Right ventricle myocardium superior (tissue), 1 donor: Measurements from ENCODE around the gene TNIK. TPM values are rescaled to one million over a fixed set of nuclear protein-coding genes. Genes with fewer than 3 reads are reported as not detected.
"Not testable (repeated sequence)": the region's sequence is repeated elsewhere in the genome, so short reads cannot be mapped to it uniquely, and the experiment has no call there.

Experiments
- ATAC-seq: fragments of 200-7000 bp; cut with Tn5 transposase; one replicate; pipeline ENCODE4 v1.9.1; 2020; ENCODE audit warnings: mild to moderate bottlenecking; ENCODE audit not compliant: poor library complexity
- DNase-seq: peaks from one replicate; pipeline ENCODE4 v3.0.0-alpha.2; 2020
- intact Hi-C: fragments of 100-400 bp; cut with DNase I; formaldehyde crosslinking; loops from one replicate; pipeline ENCODE4 v1.11.2; 2022
- total RNA-seq: library from RNA; stranded (reverse); fragmentation: NEBNext Ultra II Directional; extraction: Animal tissue kit (Norgen Biotek cat#: 25700); gene quantifications from one replicate; pipeline ENCODE4 v1.2.1, GENCODE V29; 2021
- donor health status: DM: no; HTN: yes; CAD: no; lungs with severe emphysema.

Gene TNIK
- total RNA-seq, 1 donor from 2014 or later: 22.5 TPM

DNA sequence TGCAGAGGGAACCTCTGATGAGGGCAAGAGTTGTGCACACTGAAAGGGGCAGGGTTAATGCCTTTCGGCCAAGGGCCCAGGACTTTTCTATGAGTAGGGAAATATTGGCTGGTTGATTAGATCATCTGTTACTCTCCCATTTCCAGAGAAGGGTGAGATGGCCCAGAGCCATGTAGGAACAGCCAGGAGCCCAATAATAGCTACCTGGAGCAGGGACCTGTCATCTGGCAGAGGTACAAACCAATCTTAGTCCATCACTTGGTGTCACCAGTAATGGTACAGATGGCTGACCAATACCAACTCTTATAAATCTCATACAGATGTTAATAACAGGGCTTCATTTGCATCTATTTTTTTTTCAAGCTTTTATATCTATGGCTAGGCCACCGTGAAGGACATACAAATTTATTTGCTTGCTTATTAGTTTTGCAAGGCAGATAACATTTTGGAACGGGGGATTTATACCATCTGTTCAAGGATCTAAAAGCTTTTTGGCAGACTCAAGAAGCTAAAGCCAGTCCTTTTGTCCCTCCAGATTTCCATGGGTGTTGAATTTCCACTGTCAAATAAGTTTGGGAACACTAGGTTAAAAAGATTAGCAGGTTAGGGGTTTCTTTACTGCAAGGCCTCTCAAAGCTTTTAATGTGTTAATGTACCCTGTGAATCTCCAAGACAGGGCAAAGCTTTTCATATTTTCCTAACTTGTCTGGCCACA, 79.3 kb downstream of the TNIK start:
- ATAC-seq (no peak), DNase-seq (no peak)
- intact Hi-C loops: no loop called here

- ATAC-seq (no peak), DNase-seq (no peak)
- intact Hi-C loops: no loop called here
These were observed 80.2 kb downstream of the TNIK start for GRCh38 chr3:171379961-171380483.

GRCh38 chr3:171379281-171379680, 80.9 kb downstream of the TNIK start:
- intact Hi-C loops: no loop called here
- ATAC-seq (no peak), DNase-seq (no peak)

- ATAC-seq (no peak), DNase-seq (no peak)
- intact Hi-C loops: no loop called here
These were observed 81.6 kb downstream of the TNIK start for GRCh38 chr3:171378586-171378985.

GRCh38 chr3:171377859-171378258, 82.3 kb downstream of the TNIK start:
- no peak for ATAC-seq
- intact Hi-C loops: no loop called here
- no peak for DNase-seq

DNA sequence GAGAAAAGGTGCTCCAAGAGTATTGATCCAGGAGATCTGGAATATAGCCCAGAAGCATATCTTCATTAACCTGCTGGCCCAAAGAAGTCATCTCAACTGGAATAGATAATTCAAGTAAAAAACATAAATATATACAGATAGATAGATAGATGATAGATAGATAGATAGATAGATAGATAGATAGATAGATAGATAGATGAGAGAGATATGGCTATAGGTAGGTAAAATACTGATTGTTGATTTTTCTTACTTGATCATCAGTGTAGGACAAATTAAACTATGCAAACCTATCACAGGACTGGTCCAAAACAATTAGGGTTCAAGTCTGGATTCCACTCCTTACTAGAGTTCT, 83.6 kb downstream of the TNIK start:
- ATAC-seq (no peak), DNase-seq (no peak)
- intact Hi-C loops: no loop called here

DNA sequence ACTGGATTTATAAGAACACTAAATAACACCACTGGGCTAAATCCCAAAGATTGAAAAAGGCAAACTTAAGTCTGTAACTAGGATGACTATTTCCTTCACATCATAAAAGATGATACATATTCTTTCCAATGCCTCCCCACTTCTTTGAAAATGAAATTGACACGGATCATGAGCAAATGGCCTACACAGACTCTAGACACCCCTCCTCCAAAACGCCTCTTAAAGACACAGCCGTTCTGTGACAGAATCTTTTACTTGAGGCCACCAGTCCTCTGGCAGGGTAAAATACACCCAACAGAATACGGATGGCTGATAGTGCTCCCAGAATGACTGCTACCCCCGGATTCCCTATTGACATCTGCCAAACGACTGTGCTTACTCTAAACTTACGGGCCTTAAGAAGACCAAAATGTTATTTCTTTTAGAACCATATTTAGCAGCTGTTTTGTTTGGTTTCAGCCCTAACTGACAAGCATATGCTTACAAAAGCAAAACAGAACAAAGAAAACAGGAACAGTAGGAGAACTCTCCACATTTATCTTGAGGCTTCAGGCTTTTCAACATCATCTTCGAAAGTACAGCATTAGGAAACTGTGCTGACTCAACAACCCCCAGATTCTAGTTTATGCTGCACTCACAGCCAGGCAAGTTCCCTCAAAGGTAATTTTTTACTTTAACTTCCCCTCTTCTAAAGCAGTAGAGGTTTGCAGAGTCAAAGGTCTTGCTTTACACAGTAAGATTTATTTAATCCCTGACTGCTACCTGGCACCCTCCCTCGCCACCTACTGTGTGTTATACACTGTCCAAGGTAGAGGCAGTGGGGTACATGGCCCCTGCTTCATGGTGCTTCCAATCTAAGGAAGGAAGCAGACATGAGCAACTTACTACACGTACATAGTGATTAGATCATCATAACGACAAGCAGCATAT, 84.3 kb downstream of the TNIK start:
- no peak for DNase-seq
- peak; percentile 75 for ATAC-seq
- intact Hi-C loops: no loop called here

DNA sequence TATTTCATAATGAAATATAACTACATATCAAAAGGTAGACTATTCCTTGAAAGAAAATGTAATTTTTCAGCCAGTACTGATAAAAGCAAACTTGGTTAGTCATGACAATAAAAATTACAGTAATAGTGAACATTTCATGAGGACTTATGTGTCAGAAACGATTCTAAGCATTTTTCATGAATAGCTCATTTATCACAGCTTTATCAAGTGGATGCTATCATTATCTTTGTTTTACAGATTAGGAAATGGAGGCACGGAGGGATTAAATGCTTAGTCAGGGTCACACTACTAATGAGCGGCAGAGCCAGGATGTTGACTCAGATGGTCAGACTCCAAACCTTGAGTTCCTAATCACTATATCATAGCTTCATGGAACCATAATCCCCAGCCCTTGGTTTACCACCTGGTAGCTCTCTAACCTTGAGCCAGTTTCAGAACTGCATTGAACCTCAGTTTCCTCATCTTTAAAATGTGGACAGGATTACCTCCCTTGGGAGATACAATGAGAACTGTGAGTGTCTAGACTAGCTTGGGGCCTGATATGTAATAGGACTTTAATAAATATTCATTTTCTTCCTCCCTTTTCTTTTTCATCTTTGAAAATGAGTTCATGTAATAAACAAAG, 85.4 kb downstream of the TNIK start:
- ATAC-seq: no peak
- intact Hi-C loops: no loop called here
- DNase-seq: no peak

- ATAC-seq (no peak), DNase-seq (no peak)
- intact Hi-C loops: no loop called here
These were observed 85.9 kb downstream of the TNIK start for GRCh38 chr3:171374260-171374659.

DNA sequence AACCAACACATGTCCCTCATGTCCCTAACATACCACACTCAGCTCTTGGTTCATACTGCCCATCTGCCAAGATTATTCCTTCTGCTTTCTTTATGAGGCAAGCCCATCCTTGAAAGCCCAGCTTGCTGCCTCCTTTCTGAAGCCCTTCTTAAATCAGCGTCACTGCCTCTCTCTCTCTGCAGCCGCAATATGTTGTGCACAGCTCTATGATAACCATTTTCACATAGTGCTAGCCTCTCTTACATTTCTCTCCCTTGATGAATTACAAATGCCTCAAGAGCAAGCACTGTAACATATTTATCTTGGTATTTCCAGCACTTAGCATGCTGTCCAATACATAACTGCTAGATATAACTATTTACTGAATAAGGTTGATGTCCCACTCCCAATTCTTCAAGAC, 86.5 kb downstream of the TNIK start:
- no peak for ATAC-seq
- intact Hi-C loops: no loop called here
- DNase-seq: no peak

- no peak for DNase-seq
- no peak for ATAC-seq
- intact Hi-C loops: no loop called here
These were observed 87.5 kb downstream of the TNIK start for GRCh38 chr3:171372694-171373093.

DNA sequence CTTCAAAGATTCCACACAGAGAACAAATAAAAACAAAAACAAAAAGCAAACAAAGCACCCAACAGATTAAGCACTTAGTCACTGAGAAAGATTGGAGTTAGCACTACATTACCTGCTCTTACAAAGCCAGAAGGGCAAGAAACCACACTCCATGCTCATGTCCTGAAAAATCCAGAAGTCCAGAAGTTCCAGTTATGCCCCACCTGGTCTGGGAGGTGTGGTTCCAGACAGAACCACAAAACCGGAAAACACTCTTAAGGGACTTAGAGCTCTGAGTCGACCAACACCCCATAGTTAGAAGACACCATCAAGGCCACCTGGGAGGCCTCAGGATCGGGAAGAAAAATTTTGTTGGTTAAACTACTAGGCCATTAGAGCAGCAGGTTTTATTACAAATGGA, 88.9 kb downstream of the TNIK start:
- DNase-seq (no peak), ATAC-seq (no peak)
- intact Hi-C loops: no loop called here

DNA sequence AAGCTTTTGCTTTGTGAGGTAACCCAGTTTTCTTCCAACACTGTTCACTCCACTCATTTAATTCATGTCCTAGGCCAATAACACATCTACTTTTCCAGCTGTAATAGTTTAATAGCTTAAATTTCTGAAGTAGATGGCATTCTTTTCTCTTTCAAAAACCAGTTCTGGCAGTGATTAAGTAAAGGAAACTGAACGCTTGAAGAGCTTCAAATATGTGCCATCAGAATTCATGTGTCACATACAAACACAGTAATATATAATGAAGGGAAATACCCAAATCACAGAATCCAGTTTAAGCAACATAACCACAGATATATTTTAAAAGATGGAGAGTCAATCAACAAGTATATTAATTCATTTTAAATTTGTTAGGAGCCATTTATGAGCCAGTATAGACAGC, 91.0 kb downstream of the TNIK start:
- intact Hi-C loops: no loop called here
- ATAC-seq: no peak
- no peak for DNase-seq

DNA sequence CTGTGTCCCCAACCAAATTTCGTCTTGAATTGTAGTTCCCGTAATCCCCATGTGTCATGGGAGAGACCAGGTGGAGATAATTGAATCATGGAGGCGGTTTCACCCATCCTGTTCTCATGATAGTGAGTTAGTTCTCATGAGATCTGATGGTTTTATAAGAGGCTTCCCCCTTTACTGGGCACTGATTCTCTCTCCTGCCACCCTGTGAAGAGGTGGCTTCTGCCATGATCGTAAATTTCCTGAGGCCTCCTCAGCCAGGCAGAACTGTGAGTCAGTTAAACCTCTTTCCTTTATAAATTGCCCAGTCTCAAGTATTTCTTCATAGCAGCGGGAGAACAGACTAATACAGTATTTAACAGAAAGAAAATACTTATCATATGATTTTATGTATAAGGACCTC, 93.5 kb downstream of the TNIK start:
- ATAC-seq, intact Hi-C loops, DNase-seq: not testable (repeated sequence)

- DNase-seq: no peak
- no peak for ATAC-seq
- intact Hi-C loops: no loop called here
These were observed 94.2 kb downstream of the TNIK start for GRCh38 chr3:171366043-171366442.

GRCh38 chr3:171365489-171365888, 94.7 kb downstream of the TNIK start:
- DNase-seq: no peak
- intact Hi-C loops: no loop called here
- ATAC-seq: peak; percentile 79

- no peak for DNase-seq
These were observed 95.7 kb downstream of the TNIK start for GRCh38 chr3:171364500-171364899.

DNA sequence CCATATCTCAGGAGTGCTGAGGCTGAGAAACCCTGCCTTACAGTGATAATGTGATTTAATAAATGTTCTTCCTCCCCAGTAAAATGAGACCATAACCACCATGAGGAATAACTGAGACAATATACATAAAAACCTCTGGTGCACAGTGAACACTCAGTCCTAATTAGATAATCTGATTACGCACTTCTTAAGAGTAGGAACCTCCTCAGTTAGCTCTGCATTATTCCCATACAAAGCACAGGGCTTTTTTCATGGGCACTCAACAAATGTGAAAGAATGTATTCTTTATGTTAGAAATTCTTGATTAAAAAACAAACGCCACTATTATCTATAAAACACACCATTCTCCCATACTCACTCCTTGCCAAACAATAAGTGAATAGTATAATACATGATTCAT, 97.0 kb downstream of the TNIK start:
- no peak for DNase-seq
- no peak for ATAC-seq
- intact Hi-C loops: no loop called here

More at GRCh38 chr3:171364500-171364899, 95.7 kb downstream of the TNIK start:
- no peak for ATAC-seq
- intact Hi-C loops: no loop called here

GRCh38 chr3:171362575-171362974, 97.6 kb downstream of the TNIK start:
- ATAC-seq: no peak
- intact Hi-C loops: no loop called here

GRCh38 chr3:171358881-171359198, 101.4 kb downstream of the TNIK start:
- ATAC-seq: no peak
- intact Hi-C loops: no loop called here

More at GRCh38 chr3:171362575-171362974, 97.6 kb downstream of the TNIK start:
- no peak for DNase-seq

More at GRCh38 chr3:171358881-171359198, 101.4 kb downstream of the TNIK start:
- no peak for DNase-seq
